ENCODE results near the gene TEX19.
A peak's percentile ranks its signal among the peaks of the same experiment; 100 is the strongest.

The TEX19 gene

DNA sequence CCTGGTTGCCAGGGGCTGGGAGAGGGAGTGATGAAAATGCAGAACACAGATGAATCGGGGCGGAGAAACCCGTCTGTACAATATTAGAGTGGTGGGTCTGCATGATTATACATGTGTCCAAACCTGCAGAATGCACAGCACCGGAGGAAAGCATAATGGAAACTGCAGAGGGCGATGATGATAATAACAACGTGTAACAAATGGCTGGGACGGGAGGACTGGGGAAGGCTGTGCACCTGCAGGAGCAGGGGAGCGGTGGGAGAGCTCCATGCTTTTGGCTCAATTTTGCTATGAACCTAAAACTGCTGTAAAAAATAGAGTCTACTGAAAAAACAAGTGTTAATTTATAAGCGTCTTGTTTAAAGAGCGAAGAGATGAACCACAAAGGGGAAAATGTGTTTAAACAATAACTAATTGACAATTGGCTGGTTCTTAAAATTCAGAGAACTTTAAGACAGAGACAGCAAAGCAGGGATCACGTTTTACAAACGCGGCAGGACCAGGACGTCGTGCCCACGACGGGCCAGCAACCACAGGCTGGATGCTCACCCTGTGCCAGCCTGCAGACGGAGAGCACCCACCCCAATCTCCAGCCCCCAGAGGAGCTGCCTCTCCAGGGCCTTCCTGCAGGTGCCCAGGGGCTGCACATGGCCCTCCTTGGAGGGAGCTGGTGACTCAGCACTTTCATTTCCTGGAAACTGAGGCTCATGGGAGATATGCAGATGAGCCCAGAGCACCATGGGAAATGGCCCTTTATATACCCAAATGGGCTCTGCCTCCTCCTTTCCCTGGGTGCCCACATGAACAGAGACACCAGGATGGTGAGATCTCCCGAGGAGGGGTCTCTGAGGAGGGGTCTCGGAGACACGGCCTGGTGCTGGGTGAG lies at the start of gene TEX19:
Gene TEX19, plus strand, starts transcription at position 783 of the 886 bp plus-strand sequence. CDS start 2,904 bp downstream, outside the sequence.
- no peak within 1 kb of the TSS for H3K4me3 ChIP-seq (ENCODE audit: control insufficient read depth, low read depth, low read length)
- TF ChIP-seq CTCF (conservative IDR thresholded peaks at IDR 0.05; ENCODE audit: control insufficient read depth, insufficient read depth, low read depth, low read length) = no peak
- DNase-seq (ENCODE audit: low read depth) = peak; percentile 16

GRCh38 chr17:82309656-82310570 lies 49.1 kb upstream of the TEX19 start:
- H3K4me3 ChIP-seq (ENCODE audit: control insufficient read depth, low read depth, low read length) = no peak overlapping the region
- no peak for DNase-seq (ENCODE audit: low read depth)
- no peak for TF ChIP-seq CTCF (conservative IDR thresholded peaks at IDR 0.05; ENCODE audit: control insufficient read depth, insufficient read depth, low read depth, low read length)

DNA sequence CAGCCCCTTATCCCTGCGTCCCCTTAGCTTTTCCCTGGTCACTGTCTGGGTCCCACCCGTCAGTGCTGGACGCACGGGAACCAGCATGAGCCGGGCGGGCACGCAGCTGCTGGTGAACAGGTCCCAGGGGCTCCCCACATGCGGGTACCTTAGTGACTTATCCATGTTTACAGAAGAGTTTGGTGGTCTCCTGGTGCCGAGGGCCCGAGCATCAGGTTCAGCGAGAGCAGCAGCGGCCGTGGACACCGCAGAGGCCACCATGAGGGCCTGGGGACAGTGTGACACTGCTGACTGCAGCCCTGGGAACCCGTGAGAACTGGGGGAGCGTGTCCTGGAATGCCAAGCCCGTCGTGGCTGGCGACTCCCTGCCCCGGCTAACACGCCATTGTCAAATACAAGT lies 48.2 kb upstream of the TEX19 start:
- no peak overlapping the region for H3K4me3 ChIP-seq (ENCODE audit: control insufficient read depth, low read depth, low read length)
- TF ChIP-seq CTCF (conservative IDR thresholded peaks at IDR 0.05; ENCODE audit: control insufficient read depth, insufficient read depth, low read depth, low read length) = no peak
- DNase-seq (ENCODE audit: low read depth) = no peak

GRCh38 chr17:82311971-82312370 lies 47.1 kb upstream of the TEX19 start:
- TF ChIP-seq CTCF (conservative IDR thresholded peaks at IDR 0.05; ENCODE audit: control insufficient read depth, insufficient read depth, low read depth, low read length) = no peak
- DNase-seq (ENCODE audit: low read depth) = no peak
- H3K4me3 ChIP-seq (ENCODE audit: control insufficient read depth, low read depth, low read length) = no peak overlapping the region

DNA sequence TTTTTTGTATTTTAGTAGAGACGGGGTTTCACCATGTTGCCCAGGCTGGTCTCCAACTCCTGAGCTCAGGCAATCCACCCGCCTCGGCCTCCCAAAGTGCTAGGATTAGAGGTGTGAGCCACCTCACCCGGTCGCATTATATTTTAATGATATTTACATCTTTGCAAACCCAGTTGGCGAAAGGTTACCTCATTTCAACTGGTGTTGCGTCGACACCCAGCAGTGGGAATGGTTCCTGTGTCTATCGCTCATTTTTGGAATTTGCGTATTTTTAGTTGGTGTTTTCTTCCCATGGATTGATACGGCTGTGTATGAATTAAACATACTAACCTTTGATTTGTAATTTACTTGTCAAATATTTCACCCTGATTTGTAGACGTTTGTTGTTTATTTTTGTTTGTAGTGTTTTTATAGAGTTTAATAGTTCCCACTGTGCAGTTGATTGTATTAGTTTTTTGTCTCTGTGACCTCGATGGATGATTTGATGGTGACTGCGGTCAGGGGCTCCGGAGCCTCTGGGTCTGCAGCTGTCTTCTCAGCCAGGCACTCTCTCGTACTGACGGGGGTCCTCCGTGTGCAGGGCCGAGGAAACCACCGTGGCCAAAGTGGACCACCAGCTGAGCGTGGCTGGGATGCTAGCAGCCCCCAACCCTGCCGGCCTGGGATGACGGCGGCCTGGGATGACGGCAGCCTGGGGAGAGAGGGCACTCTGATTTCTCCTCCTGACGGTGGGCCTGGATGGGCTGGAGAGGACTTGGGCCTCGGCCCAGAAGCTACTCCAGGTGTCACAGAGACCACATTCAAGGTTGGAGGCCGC lies 45.6 kb upstream of the TEX19 start:
- TF ChIP-seq CTCF (conservative IDR thresholded peaks at IDR 0.05; ENCODE audit: control insufficient read depth, insufficient read depth, low read depth, low read length) = no peak
- no peak for DNase-seq (ENCODE audit: low read depth)
- H3K4me3 ChIP-seq (ENCODE audit: control insufficient read depth, low read depth, low read length) = no peak overlapping the region

Data from fibroblast of mammary gland (primary cell).